ENCODE results near the gene PTPRG.

DNA sequence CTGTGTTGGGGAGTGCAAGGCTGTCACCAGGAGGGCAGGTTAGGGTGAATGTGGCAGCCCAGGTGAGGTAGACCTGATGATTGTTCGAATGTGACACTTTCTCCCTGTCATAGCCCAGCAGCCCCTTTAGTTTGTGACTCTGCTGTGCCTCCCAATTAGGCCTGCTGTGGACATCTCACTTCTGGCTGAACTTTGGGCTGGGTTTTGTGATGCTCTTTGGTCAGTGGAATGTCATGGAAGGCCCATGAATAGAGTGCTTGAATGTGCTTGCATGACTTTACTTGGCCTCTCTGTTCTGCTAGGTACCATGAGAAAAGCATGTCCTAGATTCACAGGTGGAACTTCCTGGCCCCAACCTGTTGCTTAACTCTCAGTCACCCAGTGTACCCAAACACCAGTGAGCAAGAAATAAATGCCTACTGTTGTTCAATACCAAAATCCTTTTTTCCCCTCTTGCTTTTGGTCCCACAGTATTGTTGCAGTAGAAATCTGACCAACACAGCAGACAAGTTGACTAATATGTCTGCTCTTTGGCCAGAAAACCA lies 249.7 kb downstream of the PTPRG start:
- TF ChIP-seq POLR2A (IDR thresholded peaks at IDR 0.05), result no peak
- TF ChIP-seq, protein P1, sequence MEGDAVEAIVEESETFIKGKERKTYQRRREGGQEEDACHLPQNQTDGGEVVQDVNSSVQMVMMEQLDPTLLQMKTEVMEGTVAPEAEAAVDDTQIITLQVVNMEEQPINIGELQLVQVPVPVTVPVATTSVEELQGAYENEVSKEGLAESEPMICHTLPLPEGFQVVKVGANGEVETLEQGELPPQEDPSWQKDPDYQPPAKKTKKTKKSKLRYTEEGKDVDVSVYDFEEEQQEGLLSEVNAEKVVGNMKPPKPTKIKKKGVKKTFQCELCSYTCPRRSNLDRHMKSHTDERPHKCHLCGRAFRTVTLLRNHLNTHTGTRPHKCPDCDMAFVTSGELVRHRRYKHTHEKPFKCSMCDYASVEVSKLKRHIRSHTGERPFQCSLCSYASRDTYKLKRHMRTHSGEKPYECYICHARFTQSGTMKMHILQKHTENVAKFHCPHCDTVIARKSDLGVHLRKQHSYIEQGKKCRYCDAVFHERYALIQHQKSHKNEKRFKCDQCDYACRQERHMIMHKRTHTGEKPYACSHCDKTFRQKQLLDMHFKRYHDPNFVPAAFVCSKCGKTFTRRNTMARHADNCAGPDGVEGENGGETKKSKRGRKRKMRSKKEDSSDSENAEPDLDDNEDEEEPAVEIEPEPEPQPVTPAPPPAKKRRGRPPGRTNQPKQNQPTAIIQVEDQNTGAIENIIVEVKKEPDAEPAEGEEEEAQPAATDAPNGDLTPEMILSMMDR (IDR thresholded peaks at IDR 0.05 in 4 of 5, conservative IDR thresholded peaks at IDR 0.05 in 1 of 5), result no peak
